Stimulated activated CD8-positive, alpha-beta memory T cell treated with anti-CD3 and anti-CD28 coated beads, Interleukin-7, amount 100 ng/mL, for 24 hours (primary cell): ENCODE results near the gene COL6A3.
"Not testable (repeated sequence)": the region's sequence is repeated elsewhere in the genome, so short reads cannot be mapped to it uniquely, and the experiment has no call there.

Experiments used
- DNase-seq: peaks from one replicate; pipeline ENCODE4 v3.0.0-alpha.2; 2020; ENCODE audit warnings: low read depth

COL6A3 gene

GRCh38 chr2:237412988-237413776, 782 bp downstream of the COL6A3 start:
- DNase-seq = no peak

- no peak for DNase-seq
These were observed 1.3 kb downstream of the COL6A3 start for GRCh38 chr2:237412646-237412987.

GRCh38 chr2:237411683-237412423, 2.1 kb downstream of the COL6A3 start:
- DNase-seq = no peak

GRCh38 chr2:237411092-237411601, 2.8 kb downstream of the COL6A3 start:
- DNase-seq = no peak

GRCh38 chr2:237409263-237409662, 4.7 kb downstream of the COL6A3 start:
- not testable (repeated sequence) for DNase-seq

GRCh38 chr2:237408335-237409000, 5.5 kb downstream of the COL6A3 start:
- no peak for DNase-seq

DNA sequence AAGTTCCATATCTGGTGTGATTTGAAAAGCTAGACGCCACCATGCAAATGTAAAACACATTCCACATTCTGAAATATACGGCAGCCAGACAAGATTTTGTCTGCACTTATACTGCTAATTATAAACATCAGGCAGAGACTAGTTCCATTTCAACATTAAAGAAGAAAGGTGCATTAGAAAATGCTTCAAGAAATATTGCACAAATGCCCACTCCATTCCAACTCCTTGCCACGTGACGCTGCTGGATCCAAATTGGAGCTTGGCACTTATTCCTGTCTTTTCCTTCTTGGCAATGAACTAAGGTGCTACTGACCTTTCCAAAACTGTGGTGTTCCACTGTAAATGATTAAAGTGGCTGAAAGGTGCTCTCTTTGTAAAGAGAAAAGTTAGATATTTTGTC, 6.3 kb downstream of the COL6A3 start:
- no peak for DNase-seq

DNA sequence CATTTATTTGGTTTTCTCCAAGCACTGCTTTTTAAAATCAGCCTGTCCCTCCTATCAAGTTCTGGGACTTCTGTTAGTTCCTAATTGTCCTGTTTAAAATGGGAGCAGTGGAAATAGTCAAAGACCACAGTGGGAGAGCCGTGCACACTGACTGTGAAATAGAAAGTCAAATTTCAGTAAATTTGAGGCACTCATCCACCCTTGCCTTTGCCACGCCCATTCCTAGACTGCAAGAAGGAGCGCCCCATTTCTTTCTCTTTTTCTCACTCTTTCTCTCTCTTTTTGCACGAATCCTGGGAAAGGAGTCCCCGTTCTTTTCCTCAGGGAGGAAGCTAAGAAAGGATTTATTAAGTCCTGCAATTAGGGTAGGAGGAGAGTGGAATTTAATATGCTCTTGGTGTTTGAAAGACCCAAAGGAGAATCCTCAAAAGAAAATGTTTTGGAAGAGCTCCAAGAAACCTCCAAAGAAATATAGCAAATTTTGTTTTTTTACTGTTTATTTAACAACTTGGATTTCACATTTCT, 7.5 kb downstream of the COL6A3 start:
- DNase-seq = no peak

DNA sequence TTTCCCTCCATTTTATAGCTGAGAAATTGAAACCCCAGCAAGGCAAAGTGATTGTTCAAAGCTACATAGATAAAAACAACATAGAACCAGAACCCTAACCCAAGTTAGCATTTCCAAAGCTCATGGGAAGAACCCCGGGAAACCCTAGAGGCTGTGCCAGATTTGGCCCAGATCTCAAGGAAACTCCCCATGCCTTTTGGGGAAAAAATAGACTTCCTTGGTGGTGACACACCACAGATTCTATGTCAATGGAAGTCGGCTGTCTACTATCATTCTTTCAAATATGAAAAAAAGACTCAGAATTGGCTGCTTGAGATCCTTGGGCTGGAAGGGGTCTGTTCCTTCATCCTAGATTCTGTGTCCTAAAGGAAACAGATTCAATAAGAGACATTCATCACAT, 8.4 kb downstream of the COL6A3 start:
- no peak for DNase-seq

DNA sequence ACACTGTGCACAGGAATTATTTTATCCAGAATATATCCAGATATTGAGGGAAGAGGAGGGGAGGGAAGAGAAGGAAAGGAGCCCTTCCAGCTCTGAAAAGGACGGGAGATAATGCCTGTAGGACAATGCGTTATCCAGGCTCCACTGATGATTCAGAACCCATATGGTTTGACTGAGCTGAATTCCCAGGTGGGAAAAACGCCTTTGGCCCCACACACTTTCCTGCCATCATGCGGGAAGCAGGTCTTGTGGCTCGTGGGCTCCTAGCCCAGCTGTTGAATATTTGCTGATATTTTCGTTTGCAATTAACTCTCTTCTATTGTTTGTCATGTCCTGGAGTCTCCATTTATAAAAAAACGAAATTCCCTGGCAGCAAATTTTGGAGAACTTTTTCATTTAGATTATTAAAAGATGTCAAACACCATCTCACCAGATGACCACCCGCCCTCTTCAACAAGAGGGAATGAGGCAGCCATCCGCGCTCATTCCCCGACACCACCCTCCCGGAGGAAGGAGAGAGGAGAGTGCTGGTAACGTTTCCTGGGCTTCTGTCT, 8.9 kb downstream of the COL6A3 start:
- DNase-seq = no peak

DNA sequence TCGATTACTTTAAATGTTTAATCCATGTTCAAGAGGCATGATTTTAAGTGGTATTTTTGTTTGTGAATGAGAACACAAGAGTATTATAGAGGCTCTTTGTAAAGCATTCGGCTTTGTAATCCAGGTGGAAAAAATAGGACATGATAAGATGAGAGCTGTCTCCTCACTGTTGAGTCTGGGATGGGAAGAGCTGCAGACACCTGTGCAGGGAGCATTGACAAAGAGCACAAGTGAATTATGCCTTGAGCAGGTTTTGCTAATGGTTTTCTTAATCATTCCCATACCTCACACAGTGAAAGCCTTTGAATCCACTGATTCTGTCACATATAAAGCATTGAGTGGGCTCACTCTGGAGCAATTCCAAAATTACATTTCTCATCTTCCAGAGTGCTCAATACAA, 9.6 kb downstream of the COL6A3 start:
- no peak for DNase-seq

- no peak for DNase-seq
These were observed 10.7 kb downstream of the COL6A3 start for GRCh38 chr2:237403024-237403882.

DNA sequence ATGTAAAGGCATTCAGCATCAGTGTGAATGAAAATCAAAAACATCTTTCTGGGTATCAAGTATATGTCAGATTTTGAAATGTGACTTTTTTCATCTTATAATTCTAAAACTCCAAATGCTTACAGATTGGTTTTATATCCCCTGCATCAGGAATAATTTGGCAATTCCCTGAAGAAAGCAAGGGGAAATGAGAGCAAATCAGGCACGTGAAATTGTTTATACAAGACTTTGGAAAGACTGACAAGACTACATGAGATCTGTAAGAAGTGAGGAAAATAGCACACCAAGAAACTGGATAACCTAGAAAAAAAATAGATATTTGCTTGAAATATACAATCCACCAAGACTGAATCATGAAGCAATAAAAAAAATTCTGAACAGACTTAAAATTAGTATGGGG, 13.8 kb downstream of the COL6A3 start:
- DNase-seq = no peak

- DNase-seq = no peak
These were observed 16.9 kb downstream of the COL6A3 start for GRCh38 chr2:237397072-237397471.

- DNase-seq = no peak
These were observed 20.4 kb downstream of the COL6A3 start for GRCh38 chr2:237393523-237393922.

- no peak for DNase-seq
These were observed 21.8 kb downstream of the COL6A3 start for GRCh38 chr2:237392186-237392585.

DNA sequence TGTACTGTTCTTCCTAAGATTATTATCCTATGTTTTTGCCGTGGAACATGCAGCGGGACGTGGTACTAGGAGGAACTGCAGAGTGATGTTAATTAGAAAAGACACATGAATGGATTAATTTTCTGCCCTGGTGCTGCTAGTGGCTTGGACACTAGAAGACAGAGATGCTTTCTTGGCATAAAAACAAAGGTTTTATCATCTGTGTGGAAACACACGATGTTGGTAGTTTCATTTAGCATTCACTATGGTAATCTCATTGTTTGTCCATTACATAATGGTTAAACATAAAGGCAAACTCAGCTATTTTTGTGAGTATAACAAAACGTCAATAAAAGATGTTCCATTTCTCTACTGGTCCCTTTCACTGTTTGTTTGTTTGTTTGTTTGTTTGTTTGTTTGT, 22.8 kb downstream of the COL6A3 start:
- no peak for DNase-seq

- no peak for DNase-seq
These were observed 23.7 kb downstream of the COL6A3 start for GRCh38 chr2:237390235-237390634.

DNA sequence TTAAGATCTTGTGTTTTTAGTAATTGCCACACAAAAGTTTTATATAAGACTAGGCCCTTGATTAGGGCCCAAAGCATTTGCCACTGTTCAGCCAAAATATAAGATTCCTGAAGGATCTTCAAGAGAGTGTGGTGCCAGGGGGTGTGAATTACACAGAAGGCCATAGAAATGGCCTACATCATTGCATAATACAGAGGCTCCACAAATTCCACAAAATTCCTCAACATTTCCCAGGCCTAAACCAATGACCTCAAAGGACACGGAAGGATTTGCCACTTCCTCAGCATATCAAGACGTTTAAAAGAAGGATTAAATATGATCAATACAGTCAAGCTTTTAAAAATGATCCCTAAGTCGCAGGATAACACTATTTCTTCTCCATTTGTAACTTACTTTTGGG, 24.1 kb downstream of the COL6A3 start:
- no peak for DNase-seq

GRCh38 chr2:237388036-237388435, 25.9 kb downstream of the COL6A3 start:
- DNase-seq = no peak

DNA sequence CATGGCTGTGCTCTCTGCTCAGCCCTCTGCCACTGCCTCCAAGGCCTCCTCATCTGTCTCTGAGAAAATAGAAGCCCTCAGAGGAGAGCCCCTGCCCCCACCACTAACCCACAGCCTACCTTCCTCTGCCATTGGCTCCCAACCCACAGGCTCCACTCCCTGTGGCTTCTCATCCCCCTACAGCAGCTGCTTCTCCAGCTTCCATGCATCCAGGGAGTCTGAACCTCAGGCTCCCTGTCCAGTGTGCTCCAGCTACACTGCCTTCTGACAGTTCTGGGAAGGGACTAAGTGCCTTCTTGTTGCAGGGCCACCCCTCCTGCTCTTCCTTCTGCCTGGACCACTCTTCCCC, 29.3 kb downstream of the COL6A3 start:
- no peak for DNase-seq
